Measurements from ENCODE around the gene KCNIP1. TPM values are rescaled to one million over a fixed set of nuclear protein-coding genes. Genes with fewer than 3 reads are reported as not detected.

The KCNIP1 gene
- total RNA-seq, 2 donors from 2014 or later = 0.52 to 0.99 TPM

DNA sequence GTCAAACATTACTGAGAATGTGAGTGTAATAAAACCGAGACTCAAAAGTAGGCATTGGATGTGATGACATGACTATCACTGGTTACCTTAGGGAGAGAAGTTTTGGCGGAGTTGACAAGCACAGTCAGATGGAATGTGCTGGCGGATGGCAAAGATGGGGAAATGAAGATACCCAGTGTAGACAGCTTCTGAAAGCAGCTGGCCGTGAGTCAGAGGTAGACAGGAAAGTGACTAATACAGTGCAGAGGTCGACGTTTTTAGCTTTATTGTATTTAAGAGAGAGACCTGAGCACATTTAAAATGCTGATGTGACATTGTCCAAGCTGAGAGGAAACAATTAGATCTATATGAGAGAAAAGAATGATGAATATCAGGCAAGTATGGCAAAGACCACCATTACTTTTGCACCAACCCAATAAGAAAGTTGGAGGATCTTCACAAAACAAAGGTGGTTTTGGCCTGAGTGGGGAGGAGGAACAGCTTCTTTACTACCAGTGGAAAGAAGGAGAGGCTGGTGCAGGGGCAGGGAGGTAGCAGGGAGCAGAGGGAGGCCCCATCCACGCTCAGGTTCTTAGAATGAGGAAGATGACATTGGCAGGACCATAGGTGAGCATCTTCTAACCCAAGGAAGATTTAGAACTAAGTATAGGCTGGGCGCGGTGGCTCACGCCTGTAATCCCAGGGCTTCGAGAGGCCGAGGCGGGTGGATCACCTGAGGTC lies 36.7 kb upstream of the KCNIP1 start:
- intact Hi-C loops (cut with DNase I) = no loop called here
- 61 to 73% methylated on average over 13 of the region's 13 CpGs for WGBS, 2 donors

DNA sequence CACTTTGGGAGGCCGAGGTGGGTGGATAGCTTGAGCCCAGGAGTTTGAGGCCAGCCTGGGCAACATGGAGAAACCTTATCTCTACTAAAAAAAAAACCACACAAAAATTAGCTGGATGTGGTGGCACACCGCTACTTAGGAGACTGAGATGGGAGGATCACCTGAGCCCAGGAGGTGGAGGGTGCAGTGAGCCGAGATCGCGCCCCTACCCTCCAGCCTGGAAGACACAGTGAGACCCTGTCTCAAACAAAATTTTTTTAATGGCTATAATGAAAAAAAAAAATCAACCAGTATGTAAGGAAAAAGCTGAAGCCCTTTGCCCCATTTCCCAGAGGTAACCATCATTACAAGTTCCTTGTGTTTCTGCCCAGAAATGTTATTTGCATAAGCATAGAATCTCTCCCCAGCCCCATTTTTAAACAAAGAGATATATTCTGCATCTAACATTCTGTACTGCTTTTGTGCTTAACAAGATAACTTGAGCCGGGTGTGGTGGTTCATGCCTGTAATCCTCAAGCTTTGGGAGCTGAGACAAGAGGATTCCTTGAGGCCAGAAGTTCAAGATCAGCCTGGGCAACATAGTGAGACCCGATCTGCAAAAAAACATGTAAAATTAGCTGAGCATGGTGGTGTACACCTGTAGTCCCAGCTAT lies 35.1 kb upstream of the KCNIP1 start:
- Histone ChIP-seq H3K36me3 (replicated peaks in 1 of 2; ENCODE audit: insufficient read depth in 1 of 2, low read depth in 2 of 2) (no peaks in the 10 kb centered on the region), H3K4me3 (no peak overlapping the region), H3K27me3 (no peaks in the 10 kb centered on the region), H3K4me1 (no peaks in the 10 kb centered on the region), H3K27ac (no peak overlapping the region), H3K9me3 (no peaks in the 10 kb centered on the region)
- ATAC-seq (no peak), DNase-seq (no peak)
- TF ChIP-seq POLR2A (IDR thresholded peaks at IDR 0.05) = no peak
- TF ChIP-seq, protein P1, sequence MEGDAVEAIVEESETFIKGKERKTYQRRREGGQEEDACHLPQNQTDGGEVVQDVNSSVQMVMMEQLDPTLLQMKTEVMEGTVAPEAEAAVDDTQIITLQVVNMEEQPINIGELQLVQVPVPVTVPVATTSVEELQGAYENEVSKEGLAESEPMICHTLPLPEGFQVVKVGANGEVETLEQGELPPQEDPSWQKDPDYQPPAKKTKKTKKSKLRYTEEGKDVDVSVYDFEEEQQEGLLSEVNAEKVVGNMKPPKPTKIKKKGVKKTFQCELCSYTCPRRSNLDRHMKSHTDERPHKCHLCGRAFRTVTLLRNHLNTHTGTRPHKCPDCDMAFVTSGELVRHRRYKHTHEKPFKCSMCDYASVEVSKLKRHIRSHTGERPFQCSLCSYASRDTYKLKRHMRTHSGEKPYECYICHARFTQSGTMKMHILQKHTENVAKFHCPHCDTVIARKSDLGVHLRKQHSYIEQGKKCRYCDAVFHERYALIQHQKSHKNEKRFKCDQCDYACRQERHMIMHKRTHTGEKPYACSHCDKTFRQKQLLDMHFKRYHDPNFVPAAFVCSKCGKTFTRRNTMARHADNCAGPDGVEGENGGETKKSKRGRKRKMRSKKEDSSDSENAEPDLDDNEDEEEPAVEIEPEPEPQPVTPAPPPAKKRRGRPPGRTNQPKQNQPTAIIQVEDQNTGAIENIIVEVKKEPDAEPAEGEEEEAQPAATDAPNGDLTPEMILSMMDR (IDR thresholded peaks at IDR 0.05) = no peak
- intact Hi-C loops (cut with DNase I) = no loop called here
- 72 to 74% methylated on average over 7 of the region's 7 CpGs for WGBS, 2 donors

More for the DNA sequence above, 36.7 kb upstream of the KCNIP1 start:
- DNase-seq = peak in 1 of 4 donors; percentile 54
- no peaks in the 10 kb centered on the region for H3K9me3 ChIP-seq
- H3K4me3 ChIP-seq = no peak overlapping the region
- ATAC-seq = no peak
- H3K27ac ChIP-seq = no peak overlapping the region
- H3K4me1 ChIP-seq = no peaks in the 10 kb centered on the region
- H3K27me3 ChIP-seq = no peaks in the 10 kb centered on the region
- H3K36me3 ChIP-seq (replicated peaks in 1 of 2; ENCODE audit: insufficient read depth in 1 of 2, low read depth in 2 of 2) = no peaks in the 10 kb centered on the region
- TF ChIP-seq, protein P1 (IDR thresholded peaks at IDR 0.05) = no peak
- TF ChIP-seq POLR2A (IDR thresholded peaks at IDR 0.05) = no peak

DNA sequence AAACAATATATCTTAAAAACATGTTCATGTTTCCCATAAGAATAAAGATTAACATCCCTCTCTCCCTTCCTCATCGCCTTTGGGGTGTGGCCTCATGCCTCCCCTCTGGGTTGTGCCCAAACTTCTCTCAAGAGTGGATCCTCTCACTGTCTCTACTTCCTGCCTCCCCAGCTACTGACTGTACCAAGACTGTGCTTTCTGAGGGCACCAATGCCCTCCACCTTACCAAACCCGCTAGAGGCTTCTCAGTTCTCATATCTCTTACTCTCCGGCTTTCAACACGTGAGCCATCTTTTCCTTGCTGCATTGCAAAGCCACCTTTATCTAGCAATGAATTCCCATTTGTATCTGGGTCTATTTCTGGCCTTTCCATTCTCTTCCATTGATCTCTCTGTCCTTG lies 34.4 kb upstream of the KCNIP1 start:
- WGBS, 2 donors = 74 to 80% methylated on average over 4 of the region's 4 CpGs
- H3K27me3 ChIP-seq = no peaks in the 10 kb centered on the region
- intact Hi-C loops (cut with DNase I) = no loop called here

DNA sequence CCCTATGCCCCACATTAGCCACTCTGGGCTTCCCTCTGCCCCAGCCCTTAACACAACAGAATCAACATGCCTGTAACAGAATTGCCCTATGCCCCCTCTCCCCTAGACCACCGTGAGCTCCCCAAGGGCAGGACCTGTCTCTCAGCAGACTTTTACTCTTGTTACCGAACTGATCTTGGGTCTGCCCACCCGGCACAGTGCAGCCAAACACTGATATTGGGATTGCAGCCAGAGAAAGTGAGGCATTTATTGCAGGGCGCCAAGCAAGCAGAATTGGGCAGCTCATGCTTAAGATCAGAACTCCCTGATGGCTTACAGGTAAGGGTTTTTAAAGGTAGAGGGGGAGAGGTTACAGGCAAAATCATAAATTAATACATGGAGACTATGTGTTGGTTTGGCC lies 33.5 kb upstream of the KCNIP1 start:
- DNase-seq (no peak), ATAC-seq (no peak)
- H3K4me3 ChIP-seq = no peak overlapping the region
- no peaks in the 10 kb centered on the region for H3K27me3 ChIP-seq
- intact Hi-C loops (cut with DNase I) = no loop called here
- no peaks in the 10 kb centered on the region for H3K9me3 ChIP-seq
- TF ChIP-seq, protein P1 (IDR thresholded peaks at IDR 0.05) = no peak
- TF ChIP-seq POLR2A (IDR thresholded peaks at IDR 0.05) = no peak
- no peaks in the 10 kb centered on the region for H3K36me3 ChIP-seq (replicated peaks in 1 of 2; ENCODE audit: insufficient read depth in 1 of 2, low read depth in 2 of 2)
- WGBS, 2 donors = 66 to 76% methylated on average over 4 of the region's 4 CpGs
- no peak overlapping the region for H3K27ac ChIP-seq
- H3K4me1 ChIP-seq = no peaks in the 10 kb centered on the region

More for the DNA sequence above, 34.4 kb upstream of the KCNIP1 start:
- no peaks in the 10 kb centered on the region for H3K9me3 ChIP-seq
- no peaks in the 10 kb centered on the region for H3K4me1 ChIP-seq
- H3K4me3 ChIP-seq = no peak overlapping the region
- H3K36me3 ChIP-seq (replicated peaks in 1 of 2; ENCODE audit: insufficient read depth in 1 of 2, low read depth in 2 of 2) = no peaks in the 10 kb centered on the region
- ATAC-seq = no peak
- TF ChIP-seq POLR2A (IDR thresholded peaks at IDR 0.05) = no peak
- TF ChIP-seq, protein P1 (IDR thresholded peaks at IDR 0.05) = no peak
- no peak overlapping the region for H3K27ac ChIP-seq
- DNase-seq = no peak

Measured in body of pancreas (tissue), 4 donors.